ENCODE data around the gene GALNT18.

The GALNT18 gene

DNA sequence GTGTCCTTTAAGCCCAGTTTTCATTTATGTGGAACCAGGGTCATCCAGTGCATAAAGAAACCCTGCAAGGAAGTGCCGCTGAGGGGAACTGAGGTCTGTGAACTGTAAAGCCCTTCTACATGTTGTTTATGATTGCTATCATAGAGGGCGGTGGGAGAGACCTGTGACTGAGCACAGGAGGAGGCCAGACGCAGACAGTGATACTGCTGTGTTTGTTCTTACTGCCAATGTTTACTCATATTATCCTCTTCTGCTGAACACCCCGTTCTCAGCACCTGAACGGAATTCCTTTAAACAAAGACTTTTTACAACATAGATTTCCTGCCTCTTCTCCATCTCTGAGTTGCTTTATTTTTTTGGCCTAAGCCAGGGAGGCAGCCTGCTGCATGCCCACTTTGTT, 967 bp upstream of the GALNT18 start:
- DNase-seq = no peak

DNA sequence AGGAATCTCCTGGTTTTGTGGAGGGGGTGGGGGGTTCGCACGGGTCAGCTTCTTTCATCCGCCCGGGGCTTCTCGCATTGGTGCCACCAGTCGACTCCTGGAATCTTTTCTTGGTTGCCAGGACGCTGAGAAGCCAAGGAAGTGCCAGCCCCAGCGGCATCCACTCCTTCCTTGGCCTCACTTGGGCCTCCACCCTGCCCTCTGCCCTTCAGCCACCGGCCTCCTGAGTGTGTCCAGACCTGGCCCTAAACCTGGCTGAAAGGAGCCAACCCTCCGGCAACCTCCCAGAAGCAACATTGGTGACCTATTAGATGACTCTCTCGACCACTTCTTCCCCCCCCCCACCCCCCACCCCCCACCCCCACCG, 518 bp upstream of the GALNT18 start:
- DNase-seq = no peak

DNA sequence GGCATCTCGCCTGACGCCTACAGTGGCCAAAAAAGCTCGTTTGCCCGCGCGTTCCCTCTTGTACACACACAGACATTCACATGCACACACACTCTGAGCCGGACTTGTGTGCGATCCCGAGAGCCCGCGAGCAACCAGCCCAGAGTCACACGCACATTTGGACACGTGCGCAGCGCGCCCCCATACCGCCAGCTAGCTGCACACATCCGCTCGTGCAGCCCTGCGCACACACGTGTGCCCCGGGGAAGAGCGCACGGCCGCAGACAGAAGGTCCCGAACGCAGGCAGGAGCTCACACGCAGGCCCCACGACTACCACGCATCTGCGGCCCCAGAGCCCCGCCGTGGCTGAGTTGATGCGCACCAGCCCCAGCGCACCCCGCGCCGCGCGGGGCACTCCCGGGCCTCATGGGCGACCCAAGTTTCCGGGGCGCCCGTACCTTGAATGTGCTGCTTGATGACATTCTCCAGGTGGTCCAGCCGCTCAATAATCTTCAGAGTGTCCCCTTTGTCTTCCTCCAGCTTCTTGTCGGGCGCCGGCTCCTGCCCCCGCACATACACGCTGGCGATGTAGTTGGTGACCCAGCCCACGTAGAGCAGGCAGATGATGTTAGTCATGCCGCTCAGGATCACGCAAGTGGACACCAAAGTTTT, 758 bp downstream of the GALNT18 start:
- no peak for DNase-seq

DNA sequence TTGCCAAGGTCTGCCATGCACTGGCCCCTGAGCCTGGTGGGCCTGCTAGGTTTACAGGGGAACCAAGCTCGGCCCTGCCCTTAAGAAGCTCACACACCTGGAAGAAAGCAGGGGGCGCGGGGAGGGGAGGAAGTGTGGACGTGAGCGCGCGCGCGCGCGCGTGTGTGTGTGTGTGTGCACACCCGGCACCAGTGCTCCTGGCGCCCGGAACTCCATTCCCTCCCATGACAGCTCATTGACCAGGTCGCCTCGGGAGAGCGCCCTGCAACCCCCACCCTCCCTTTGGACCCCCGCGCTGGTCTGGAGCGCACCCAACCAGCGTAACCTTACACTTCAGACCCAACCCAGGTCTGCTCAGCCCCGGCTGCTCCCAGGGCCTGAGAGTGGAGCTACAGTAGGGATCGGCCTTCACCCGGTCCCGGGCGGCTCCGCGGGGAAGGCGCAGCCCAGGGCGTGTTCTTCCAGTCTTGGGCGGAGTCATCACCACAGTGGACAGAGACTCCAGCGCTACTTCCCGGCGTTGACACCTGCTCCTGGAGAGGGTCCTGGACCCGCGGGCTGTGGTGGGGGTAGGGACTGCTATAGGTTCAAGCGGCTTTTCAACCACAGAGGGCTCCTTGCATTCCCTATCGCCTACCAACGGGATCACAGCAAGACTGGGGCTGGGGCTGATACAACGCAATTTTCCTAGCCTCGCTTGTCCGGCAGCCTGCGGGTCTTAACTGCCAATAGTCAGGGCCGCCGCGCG, 1.5 kb downstream of the GALNT18 start:
- no peak for DNase-seq

DNA sequence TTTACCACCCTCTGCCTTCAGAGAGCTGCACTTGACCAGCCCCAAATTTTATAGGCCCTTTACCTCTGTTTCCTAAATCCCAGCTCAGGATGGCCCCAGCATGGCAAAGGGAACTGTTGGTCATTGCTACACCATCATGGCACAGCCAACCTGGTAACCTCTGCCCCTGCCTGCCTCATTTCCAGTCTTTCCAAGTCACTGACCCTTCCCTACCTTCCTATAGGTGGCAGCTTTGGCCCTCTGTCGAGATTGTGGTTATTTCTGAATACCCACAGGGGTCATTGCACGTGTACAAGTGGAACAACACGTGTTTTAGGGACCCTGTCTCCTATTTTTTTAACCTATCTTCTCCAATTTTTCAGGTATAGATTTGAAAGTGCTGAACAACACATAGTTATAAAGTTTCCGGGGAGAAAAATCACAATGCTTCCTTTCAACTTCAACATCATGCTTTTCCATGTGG, 2.8 kb downstream of the GALNT18 start:
- DNase-seq = no peak

DNA sequence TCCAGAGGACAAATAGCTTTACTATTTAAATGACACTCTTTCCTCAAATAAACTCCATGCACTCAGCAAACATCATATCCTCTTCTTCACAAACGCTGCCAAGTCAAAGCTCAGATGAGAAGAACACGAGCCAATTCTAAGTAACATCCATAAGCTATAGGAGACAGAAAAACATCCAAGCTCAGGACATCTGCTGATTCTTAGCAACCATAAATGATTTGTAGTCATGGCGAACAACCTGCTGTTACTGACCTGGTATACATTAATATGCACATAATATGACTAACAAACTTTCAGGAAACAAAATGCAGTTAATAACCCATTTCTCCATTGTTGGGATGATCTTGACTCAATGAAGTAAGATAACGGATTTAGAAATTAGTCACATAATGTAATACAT, 6.7 kb downstream of the GALNT18 start:
- DNase-seq = no peak

DNA sequence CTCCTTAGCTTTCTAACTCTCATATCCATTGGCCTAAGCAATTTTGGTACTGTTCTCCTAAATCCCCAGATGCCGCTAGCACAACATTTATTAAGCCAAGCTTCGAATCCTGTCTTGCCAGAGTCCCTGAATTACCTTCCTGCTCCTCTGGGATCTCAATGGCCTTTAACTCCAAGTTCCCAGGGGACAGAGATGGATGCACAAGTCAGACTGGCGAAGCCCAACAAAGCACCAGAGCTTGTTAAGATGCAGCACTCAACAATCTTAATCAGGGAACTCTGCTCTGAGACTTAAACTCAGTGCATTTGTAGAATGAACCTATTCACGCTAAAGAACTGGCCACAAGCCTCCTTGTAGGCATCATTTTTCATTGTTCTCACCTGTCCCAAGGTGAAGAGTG, 9.4 kb downstream of the GALNT18 start:
- DNase-seq = no peak

DNA sequence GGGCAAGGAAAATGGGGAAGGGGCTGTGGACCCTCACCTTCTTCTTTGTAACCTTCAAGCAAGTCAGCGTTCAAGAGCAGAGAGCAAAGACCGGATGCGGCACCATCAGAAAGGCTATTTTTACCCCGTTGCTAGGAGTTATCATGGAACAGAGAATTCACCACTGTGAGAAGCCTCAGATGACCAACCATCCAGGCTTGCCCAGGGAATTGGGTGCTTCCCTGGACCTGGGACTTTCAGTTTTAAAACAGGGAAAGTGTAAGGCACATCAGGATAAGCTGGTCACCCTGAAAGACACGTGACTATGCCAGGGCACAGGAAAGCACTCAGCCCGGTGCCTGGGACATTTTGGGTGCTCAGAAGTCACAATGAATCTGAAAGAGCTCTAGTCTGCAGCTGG, 10.4 kb downstream of the GALNT18 start:
- DNase-seq = no peak

DNA sequence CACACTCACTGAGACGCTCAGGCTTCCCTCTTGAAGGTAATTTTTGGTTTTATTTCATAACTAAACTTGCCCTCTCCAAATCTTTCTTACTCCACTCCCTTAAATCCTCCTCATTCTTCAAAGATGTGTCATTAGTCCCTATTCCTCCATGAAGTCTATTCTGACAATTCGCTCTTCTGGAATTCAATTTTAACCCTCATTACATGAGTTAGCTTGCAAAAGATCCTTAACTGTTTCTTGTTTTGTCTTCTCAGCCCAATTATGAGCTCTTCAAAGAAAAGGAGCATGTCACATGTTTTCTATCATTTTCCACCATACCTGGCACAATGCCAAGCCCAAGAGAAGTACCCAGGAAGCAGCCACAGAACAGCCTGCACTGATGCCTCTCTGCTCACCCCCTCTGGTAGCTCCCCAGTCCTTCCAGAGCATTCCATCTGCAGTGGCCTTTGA, 13.0 kb downstream of the GALNT18 start:
- DNase-seq = peak; percentile 76

DNA sequence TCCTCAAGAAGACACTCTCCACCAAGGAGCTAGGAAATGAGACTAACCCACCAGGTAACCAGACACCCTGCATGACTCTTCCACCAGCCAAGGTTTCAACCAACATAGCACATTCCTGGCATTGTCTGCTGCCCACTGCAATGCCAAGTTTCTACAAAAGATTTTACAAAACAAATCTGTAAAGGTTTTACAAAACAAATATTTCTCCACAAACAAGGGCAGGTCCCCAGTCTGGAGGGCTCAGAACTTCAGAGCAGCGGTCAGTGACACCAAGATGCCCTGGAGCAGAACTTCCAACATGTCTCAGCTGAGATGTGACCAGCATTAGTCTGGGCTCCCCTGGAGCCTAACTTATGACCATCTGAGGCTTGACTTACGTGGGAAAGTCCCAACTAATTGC, 14.0 kb downstream of the GALNT18 start:
- DNase-seq = no peak

DNA sequence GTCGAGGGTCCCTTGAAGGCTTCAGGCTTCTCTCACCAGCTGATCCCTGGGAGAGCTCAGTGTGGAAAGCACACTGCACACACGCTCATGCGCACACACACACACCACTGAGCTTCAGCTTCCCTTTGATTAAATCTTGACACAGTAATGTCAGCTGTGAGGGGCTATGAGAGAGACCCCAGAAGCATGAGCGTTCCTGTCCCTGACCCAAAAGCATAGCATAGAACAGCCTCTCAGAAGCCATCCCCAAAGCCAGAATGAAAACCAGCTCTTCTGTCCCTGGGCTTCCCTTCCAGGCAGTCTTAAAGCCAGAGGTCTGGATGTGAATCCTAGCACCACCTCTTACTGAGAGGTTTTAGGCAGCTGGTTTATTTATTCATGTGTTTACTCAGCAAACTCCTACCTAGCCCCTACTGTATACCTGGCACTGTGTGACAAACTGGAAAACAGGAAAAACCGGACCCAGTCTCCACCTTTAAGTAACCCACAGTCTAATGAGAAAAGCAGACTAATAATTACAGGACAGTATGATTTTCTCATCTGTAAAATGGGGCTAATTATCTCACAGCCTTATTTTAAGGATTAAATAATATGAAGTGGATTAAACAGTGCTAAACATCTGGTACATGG, 15.9 kb downstream of the GALNT18 start:
- no peak for DNase-seq

DNA sequence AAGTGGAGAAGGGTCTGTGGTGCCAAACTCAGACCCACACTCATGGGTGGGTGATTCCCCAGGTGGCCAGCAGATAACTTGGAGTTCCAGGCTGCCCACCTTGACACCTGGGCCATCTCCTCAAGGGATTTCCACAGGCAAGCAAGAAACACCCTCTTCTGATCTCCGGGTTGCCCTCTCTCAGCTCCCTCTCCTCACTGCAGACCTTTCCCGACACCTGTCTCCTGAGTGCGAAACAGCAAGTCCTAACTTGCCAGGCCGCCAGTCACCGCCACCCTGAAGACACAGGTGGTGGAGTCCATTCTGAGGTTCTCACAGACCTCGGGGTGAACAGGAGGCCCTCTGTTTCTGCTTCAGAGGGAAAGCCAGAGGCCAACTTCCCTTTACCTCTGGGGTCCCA, 16.6 kb downstream of the GALNT18 start:
- no peak for DNase-seq

DNA sequence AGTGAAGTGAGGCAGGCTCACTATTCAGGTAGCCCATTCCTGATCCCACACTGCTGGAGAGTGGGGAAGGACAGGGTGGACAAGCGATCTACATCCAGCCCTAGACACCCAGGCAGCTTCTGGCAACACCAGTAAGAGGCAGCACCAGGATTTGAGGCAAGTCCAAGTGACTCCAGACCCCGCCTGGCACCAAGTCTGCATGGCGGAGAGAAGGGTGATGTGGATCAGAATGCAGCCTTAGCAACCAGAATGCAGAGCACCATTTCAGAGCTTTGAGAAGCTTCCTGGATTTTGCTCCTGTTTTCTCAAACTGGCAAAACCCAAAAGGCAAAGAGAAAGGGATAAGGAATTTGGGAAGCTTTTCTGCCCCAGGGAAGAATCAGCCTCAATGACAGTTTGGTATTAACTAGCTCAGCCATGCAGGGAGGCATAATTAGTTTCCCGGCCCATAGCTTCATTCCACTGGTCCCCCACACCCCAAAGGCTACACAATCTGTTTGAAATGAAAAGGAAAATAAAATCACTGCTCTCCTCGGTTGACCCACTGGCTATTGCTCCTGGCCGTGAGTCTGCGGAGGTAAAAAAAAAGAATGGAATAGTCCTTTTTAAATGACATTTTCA, 17.3 kb downstream of the GALNT18 start:
- DNase-seq = no peak

DNA sequence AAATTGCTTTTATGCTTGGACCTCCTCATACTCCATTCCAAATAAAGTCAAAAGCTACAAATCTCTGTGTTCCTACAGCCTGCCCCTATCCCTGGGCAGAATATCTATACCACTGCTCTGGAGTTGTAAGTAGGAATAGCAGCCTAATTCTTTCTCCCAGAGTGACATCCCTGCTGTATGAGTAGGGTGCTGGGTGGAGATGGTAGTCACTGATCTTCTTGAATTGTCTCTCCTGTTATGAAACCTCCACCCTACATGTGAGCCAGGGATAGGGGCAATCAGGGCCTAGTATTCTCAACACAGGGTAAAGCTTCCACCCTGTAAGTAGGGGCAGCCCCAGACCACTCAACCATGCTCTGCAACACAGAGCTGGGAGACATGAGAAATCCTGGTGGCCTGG, 19.8 kb downstream of the GALNT18 start:
- no peak for DNase-seq

DNA sequence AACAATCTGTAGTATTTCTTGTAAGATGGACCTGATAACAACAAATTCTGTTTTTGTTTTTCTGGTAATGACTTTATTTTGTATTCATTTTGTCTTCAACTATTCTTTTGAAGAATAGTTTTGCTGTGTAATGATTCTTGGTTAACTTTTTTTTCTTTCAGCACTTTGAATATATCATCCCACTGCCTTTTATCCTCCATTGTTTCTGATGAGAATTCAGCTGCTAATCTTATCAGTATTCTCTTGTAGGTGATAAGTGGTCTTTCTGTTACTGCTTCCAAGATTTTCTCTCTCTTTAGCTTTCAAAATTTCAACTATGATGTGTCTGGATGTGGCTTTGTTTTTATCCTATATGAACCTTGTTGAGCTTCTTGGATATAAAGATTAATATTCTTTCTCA, 21.5 kb downstream of the GALNT18 start:
- DNase-seq = no peak

DNA sequence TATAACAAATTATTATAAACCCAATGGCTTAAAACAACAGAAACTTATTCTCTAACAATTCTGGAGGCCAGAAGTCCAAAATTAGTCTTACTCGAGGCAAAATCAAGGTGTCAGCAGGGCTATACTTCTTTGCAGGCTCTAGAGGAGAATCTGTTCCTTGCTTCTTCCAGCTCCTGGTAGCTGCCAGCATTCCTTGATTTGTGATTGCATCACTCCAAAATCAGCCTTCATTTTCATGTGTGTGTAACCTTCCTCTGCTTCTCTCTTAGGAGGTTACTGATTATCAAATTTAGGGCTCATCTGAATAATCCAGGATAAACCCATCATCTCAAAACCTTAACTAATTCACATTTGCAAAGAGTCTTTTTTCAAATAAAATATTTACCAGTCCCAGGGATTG, 23.6 kb downstream of the GALNT18 start:
- no peak for DNase-seq

DNA sequence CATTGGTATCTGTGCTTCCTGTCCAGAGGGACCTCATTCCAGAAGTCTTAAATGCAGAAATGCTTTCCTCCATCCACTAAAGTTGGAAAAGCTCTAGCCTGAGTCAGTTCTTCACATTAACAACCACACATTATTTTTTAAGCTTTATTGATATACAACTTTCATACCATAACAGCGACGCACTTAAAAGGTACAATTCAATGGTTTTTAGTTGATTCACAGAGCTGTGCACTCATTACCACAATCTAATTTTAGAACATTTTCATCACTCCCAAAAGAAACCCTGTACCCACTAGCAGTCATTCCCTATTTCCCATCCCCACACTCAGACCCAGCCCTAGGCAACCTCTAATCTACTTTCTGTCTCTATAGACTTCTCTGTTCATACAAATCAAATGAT, 27.6 kb downstream of the GALNT18 start:
- DNase-seq = peak; percentile 10

DNA sequence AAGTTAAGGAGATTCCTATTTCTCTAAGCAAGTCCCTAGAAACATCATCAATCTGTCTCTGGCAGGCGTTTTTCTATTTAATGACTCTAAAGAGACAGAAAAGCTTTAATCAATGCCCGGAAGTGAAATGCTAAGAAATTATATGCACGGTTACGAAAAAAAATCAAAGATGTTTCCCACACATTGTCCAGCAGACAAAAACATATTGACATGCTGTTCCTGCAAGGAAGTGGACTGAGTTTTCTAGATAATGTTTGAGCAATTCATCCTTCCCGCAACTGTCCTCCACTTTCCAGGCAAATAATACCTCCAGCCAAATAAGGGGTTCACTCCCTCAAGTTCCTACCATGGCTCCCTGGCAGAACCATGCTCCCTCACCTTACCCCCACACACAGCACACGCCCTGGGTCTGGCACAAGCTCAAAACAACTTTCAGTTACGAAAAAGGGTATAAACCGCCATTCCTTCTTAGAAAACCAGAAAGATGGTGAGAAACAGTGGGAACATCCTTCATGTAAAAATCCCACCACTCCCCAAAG, 29.6 kb downstream of the GALNT18 start:
- no peak for DNase-seq

DNA sequence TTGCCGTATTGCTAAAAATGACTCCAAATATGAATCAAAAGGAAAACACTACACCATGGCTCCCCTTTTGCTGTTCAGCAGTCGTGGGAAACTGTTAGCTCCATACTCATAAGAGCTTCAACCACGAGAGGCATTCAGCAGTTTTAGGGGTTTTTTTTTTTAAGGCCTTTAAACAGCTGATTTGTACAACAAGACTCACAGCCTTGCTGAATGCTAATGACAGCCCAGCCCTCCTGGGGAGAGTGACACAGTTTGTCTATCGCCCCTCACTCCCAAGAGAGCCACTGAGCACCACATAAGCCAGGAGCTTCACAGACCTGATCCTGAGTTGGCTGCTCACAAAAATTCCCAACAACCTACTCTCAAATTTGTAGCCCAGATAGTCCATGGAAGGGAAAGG, 32.4 kb downstream of the GALNT18 start:
- no peak for DNase-seq

DNA sequence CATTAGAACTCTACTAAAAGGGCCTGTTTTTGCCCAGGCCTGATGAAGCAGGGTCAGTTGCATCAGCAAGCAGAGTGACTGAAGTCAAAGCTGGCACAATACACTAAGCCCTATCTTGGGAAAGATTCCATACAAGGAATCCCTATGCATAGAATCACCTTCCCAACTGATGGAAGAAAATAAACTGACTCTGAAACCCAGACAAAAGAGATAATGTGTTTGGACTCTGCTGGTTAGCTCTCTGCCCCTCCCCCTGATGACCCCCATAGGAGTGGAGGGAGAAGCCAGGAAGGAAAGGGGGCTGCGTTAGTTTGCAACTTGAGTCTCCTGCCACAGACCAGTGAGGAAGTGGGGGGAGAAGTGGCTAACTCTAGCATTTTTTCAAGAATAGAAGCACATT, 32.9 kb downstream of the GALNT18 start:
- no peak for DNase-seq

DNA sequence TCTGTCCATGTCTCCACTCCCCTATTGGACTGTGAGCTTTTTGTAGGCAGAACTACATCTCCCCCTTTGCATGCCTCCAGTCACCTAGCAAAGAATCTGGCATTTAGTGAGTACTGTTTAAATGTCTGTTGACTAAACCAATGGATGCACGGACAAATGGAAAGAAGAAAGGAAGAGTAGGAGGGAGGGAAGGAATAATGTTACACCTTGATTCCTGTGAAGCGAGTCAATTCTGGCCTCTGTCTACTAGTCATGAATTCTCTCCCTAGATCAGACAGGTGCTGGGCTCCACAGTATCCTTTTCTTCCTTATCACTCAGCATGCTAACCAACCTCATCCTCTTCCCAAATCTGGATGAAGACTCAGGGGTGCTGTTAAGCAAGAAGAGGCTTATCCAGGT, 33.6 kb downstream of the GALNT18 start:
- DNase-seq = no peak

DNA sequence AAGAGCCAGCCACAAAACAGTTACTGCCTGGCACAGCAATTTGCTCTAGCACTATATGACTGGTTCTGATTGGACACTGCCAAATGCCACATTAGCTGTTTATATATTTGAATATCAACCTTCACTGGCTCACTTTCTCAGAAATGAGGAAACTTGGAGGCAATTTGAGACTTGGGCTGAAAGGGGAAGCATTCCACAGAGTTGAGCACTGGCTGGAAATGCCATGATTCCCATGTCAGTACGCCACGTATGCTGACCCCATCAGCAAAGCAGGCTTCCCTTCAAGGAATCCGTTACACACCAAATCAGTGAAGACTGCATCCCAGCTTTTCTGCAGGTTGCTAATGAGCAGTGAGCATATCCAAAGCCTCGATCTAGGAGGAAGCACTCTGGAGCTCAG, 34.7 kb downstream of the GALNT18 start:
- DNase-seq = peak; percentile 32

DNA sequence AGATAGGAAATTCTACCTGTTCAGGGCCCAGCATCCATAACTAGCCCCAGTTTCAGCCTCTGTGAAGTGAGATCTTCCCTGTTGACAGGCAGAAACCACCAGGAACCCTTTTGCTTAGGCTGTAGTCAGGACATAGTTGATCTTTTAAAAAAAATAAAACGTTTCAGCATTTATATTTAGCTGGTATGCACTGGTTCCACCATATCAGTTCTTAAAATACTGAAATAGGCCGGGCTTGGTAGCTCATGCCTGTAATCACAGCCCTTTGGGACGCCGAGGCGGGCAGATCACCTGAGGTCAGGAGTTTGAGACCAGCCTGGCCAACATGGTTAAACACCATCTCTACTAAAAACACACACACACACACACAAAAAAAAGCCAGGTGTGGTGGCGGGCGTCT, 35.3 kb downstream of the GALNT18 start:
- DNase-seq = no peak

DNA sequence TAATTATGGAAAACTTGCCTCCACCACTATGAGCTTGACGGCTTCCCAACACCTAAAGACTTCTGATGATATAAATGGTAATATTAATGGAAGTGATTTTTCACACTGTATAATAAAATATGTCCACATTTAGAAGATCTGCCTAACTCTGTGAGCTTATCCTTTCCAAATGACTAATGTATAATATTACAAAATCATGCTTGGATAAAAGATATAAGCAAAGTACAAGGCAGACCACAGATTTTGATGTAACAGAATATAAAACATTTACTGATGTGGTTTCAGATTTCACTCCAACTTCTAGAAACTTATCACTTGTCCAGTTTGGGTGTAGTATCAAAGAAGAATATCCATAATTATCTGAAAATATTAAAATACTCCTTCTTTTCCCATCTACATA, 36.9 kb downstream of the GALNT18 start:
- no peak for DNase-seq
